HFFc6 (cell line): ENCODE measurements around the gene NR3C1. TPM values are rescaled to one million over a fixed set of nuclear protein-coding genes. Genes with fewer than 3 reads are reported as not detected.
A peak's percentile ranks its signal among the peaks of the same experiment; 100 is the strongest.

ENCODE experiments used
- DNase-seq: peaks from one replicate; pipeline ENCODE4 v3.0.0-alpha.2; 2018
- H3K27ac Mint-ChIP-seq: 2 replicates; pipeline ENCODE4 v1.8.0; 2020; ENCODE audit warnings: mild to moderate bottlenecking, mixed read lengths
- H3K27me3 Mint-ChIP-seq: 2 replicates; pipeline ENCODE4 v1.8.0; 2021; ENCODE audit warnings: mild to moderate bottlenecking, moderate library complexity, mixed read lengths; ENCODE audit not compliant: insufficient read depth
- H3K36me3 Mint-ChIP-seq: 2 replicates; pipeline ENCODE4 v1.8.0; 2021; ENCODE audit warnings: low read depth, mixed read lengths
- H3K4me1 Mint-ChIP-seq: 2 replicates; pipeline ENCODE4 v1.8.0; 2020; ENCODE audit warnings: low read depth, mixed read lengths
- H3K4me3 Mint-ChIP-seq: 2 replicates; pipeline ENCODE4 v1.8.0; 2020; ENCODE audit warnings: mild to moderate bottlenecking, moderate library complexity, mixed read lengths
- H3K9me3 Mint-ChIP-seq: 2 replicates; pipeline ENCODE4 v1.8.0; 2020; ENCODE audit warnings: mild to moderate bottlenecking, mixed read lengths
- CTCF ChIP-seq: fragments of 200-600 bp; sonication (generic); IDR thresholded peaks from 2 replicates; pipeline ENCODE4 v1.5.0; 2021; ENCODE audit warnings: antibody characterized with exemption, mild to moderate bottlenecking
- total RNA-seq, 6 experiments: library from RNA; stranded (reverse); fragmentation: NEBNext Ultra II Directional; extraction: Animal tissue kit (Norgen Biotek cat#: 25700); gene quantifications; 2 replicates in 1 of 6; 3 replicates in 5 of 6; pipeline ENCODE4 v1.2.3, GENCODE V29; 2021

Gene NR3C1
- total RNA-seq, 6 experiments from 2014 or later: 61.6 to 86.9 (median 71.5) TPM

- peaks cover 74% of the 10 kb centered on the region for H3K4me1 Mint-ChIP-seq
- no peak overlapping the region for H3K4me3 Mint-ChIP-seq
- no peaks in the 10 kb centered on the region for H3K9me3 Mint-ChIP-seq
- peaks cover 20% of the 10 kb centered on the region for H3K36me3 Mint-ChIP-seq
- no peaks in the 10 kb centered on the region; the same call in 1 of the 2 replicates for H3K27me3 Mint-ChIP-seq
- no peak for TF ChIP-seq CTCF
- no peak for DNase-seq
- no peak overlapping the region for H3K27ac Mint-ChIP-seq
Observed at GRCh38 chr5:143356855-143357583, 46.5 kb downstream of the NR3C1 start.

GRCh38 chr5:143355710-143356109, 47.8 kb downstream of the NR3C1 start:
- TF ChIP-seq CTCF: no peak
- Mint-ChIP-seq H3K36me3 (peaks cover 15% of the 10 kb centered on the region), H3K4me1 (peaks cover 61% of the 10 kb centered on the region), H3K9me3 (no peaks in the 10 kb centered on the region), H3K4me3 (no peak overlapping the region), H3K27me3 (no peaks in the 10 kb centered on the region; the same call in 1 of the 2 replicates), H3K27ac (peak overlapping the region; percentile 40)
- peak; percentile 89 for DNase-seq

GRCh38 chr5:143354025-143354424, 49.5 kb downstream of the NR3C1 start:
- no peak for DNase-seq
- Mint-ChIP-seq H3K27ac (no peak overlapping the region), H3K4me3 (no peak overlapping the region), H3K36me3 (peaks cover 15% of the 10 kb centered on the region), H3K27me3 (no peaks in the 10 kb centered on the region; the same call in 1 of the 2 replicates), H3K9me3 (no peaks in the 10 kb centered on the region), H3K4me1 (peaks cover 53% of the 10 kb centered on the region)
- no peak for TF ChIP-seq CTCF

GRCh38 chr5:143352691-143353090, 50.8 kb downstream of the NR3C1 start:
- Mint-ChIP-seq H3K36me3 (peaks cover 15% of the 10 kb centered on the region), H3K27me3 (no peaks in the 10 kb centered on the region), H3K4me1 (peaks cover 48% of the 10 kb centered on the region), H3K27ac (0 out of 2 replicates have a peak overlapping the region, but pooled peaks have one; percentile 23), H3K9me3 (no peaks in the 10 kb centered on the region), H3K4me3 (no peak overlapping the region)
- TF ChIP-seq CTCF: no peak
- no peak for DNase-seq

- H3K4me3 Mint-ChIP-seq: no peak overlapping the region
- TF ChIP-seq CTCF: no peak
- DNase-seq: peak; percentile 88
- no peaks in the 10 kb centered on the region for H3K9me3 Mint-ChIP-seq
- H3K4me1 Mint-ChIP-seq: peaks cover 40% of the 10 kb centered on the region
- no peaks in the 10 kb centered on the region for H3K27me3 Mint-ChIP-seq
- no peak overlapping the region for H3K27ac Mint-ChIP-seq
- peaks cover 15% of the 10 kb centered on the region for H3K36me3 Mint-ChIP-seq
Observed at GRCh38 chr5:143350751-143351602, 52.5 kb downstream of the NR3C1 start.
